SK-N-SH (cell line): ENCODE measurements around the gene SH3PXD2A. TPM values are rescaled to one million over a fixed set of nuclear protein-coding genes. Genes with fewer than 3 reads are reported as not detected.

Experiments used
- CTCF ChIA-PET: fragments of 300-600, 350-600 bp; formaldehyde crosslinking; extraction: SDS; loops from one replicate; lab custom pipeline; 2021; lab: Yijun Ruan, JAX
- POLR2A ChIA-PET: fragments of 350-600 bp; sonication (Branson Sonifier 250); formaldehyde crosslinking; extraction: SDS; loops from one replicate; lab custom pipeline; 2020; ENCODE audit warnings: antibody characterized with exemption, inconsistent platforms; lab: Yijun Ruan, JAX
- DNase-seq: peaks from one replicate; pipeline ENCODE4 v3.0.0; 2012
- H2AFZ ChIP-seq: fragments of 200-600 bp; sonication (generic); 2 replicates; pipeline ENCODE4 v1.8.1; 2016; ENCODE audit warnings: antibody characterized with exemption, mild to moderate bottlenecking, low read depth
- H3F3A ChIP-seq: fragments of 200-600 bp; sonication (generic); replicated peaks from 2 replicates; pipeline ENCODE3; 2016; ENCODE audit warnings: antibody characterized with exemption, mild to moderate bottlenecking; ENCODE audit not compliant: insufficient read depth
- H3K27ac ChIP-seq, 2 experiments: fragments of 200-500 bp in 1 of 2; fragments of 200-600 bp in 1 of 2; sonication (Bioruptor generic) in 1 of 2; sonication (generic), shearing (Covaris generic) in 1 of 2; 2 replicates each; pipeline versions ENCODE4 v1.5.1 to v1.6.1; 2014 to 2016; ENCODE audit warnings: low read depth in 2 of 2, inconsistent platforms in 1 of 2, low read length in 1 of 2, mild to moderate bottlenecking in 1 of 2, mixed read lengths in 1 of 2
- H3K27me3 ChIP-seq: fragments of 200-600 bp; sonication (generic), shearing (Covaris generic); 2 replicates; pipeline ENCODE4 v1.6.1; 2016; ENCODE audit warnings: mixed run types; ENCODE audit not compliant: insufficient read depth
- H3K36me3 ChIP-seq, 2 experiments: fragments of 200-500 bp in 1 of 2; fragments of 200-600 bp in 1 of 2; sonication (Bioruptor generic) in 1 of 2; sonication (generic) in 1 of 2; replicated peaks in 1 of 2; 2 replicates each; pipeline versions ENCODE3 to v1.5.1; 2014 to 2016; ENCODE audit warnings: low read length in 1 of 2, mild to moderate bottlenecking in 1 of 2; ENCODE audit not compliant: insufficient read depth in 2 of 2, control insufficient read depth in 1 of 2
- H3K4me1 ChIP-seq, 2 experiments: fragments of 200-500 bp in 1 of 2; fragments of 200-600 bp in 1 of 2; sonication (Bioruptor generic) in 1 of 2; sonication (generic), shearing (Covaris generic) in 1 of 2; 2 replicates each; pipeline versions ENCODE4 v1.5.1 to v1.6.1; 2014 to 2016; ENCODE audit warnings: low read depth in 1 of 2, low read length in 1 of 2, mixed run types in 1 of 2; ENCODE audit not compliant: insufficient read depth in 2 of 2, control insufficient read depth in 1 of 2
- H3K4me2 ChIP-seq: fragments of 200-600 bp; sonication (generic), shearing (Covaris generic); 2 replicates; pipeline ENCODE4 v1.6.1; 2017; ENCODE audit warnings: mixed run types
- H3K4me3 ChIP-seq, 2 experiments: fragments of 200-500 bp in 1 of 2; fragments of 200-600 bp in 1 of 2; sonication (Bioruptor generic) in 1 of 2; sonication (generic), shearing (Covaris generic) in 1 of 2; 2 replicates each; pipeline versions ENCODE4 v1.5.1 to v1.8.1; 2014 to 2016; ENCODE audit warnings: low read depth in 2 of 2, inconsistent platforms in 1 of 2, low read length in 1 of 2, mild to moderate bottlenecking in 1 of 2, mixed read lengths in 1 of 2, moderate library complexity in 1 of 2
- H3K79me2 ChIP-seq: fragments of 200-600 bp; sonication (generic); 2 replicates; pipeline ENCODE4 v1.8.1; 2017; ENCODE audit warnings: mild to moderate bottlenecking; ENCODE audit not compliant: insufficient read depth
- H3K9ac ChIP-seq: fragments of 200-600 bp; sonication (generic); 2 replicates; pipeline ENCODE4 v1.6.1; 2017; ENCODE audit warnings: mixed run types
- H3K9me2 ChIP-seq: fragments of 200-600 bp; sonication (generic); 2 replicates; pipeline ENCODE4 v1.6.1; 2017; ENCODE audit warnings: mixed run types
- H3K9me3 ChIP-seq: fragments of 200-600 bp; sonication (generic); 2 replicates; pipeline ENCODE4 v1.6.1; 2017; ENCODE audit warnings: mixed run types, mild to moderate bottlenecking, moderate library complexity
- H4K20me1 ChIP-seq: fragments of 200-600 bp; sonication (generic); 2 replicates; pipeline ENCODE4 v1.6.1; 2017; ENCODE audit warnings: mild to moderate bottlenecking, mixed run types; ENCODE audit not compliant: insufficient read depth
- CHD2 ChIP-seq: fragments of 150-350 bp; IDR thresholded peaks from 2 replicates; pipeline ENCODE4 v1.6.1; 2018; ENCODE audit warnings: low read length; ENCODE audit not compliant: partially characterized antibody
- CTCF ChIP-seq: fragments of 200-600 bp; sonication (generic); IDR thresholded peaks from 2 replicates; pipeline ENCODE4 v1.6.1; 2017; ENCODE audit warnings: antibody characterized with exemption, mild to moderate bottlenecking, moderate library complexity
- EP300 ChIP-seq, 2 experiments: IDR thresholded peaks; 2 replicates each; pipeline versions ENCODE4 v1.4.0 to v1.6.1; 2012; ENCODE audit warnings: borderline replicate concordance in 1 of 2, low read depth in 1 of 2, low read length in 1 of 2
- EZH2phosphoT487 ChIP-seq: fragments of 200-600 bp; sonication (generic); IDR thresholded peaks from 2 replicates; pipeline ENCODE4 v1.6.1; 2017; ENCODE audit warnings: low read depth, mixed run types, mild to moderate bottlenecking, antibody characterized with exemption, moderate library complexity, borderline replicate concordance
- FOSL2 ChIP-seq: IDR thresholded peaks from 2 replicates; pipeline ENCODE4 v1.4.0; 2012; ENCODE audit warnings: low read depth, mild to moderate bottlenecking, moderate library complexity, borderline replicate concordance
- FOXJ3 ChIP-seq: sonication (generic); formaldehyde crosslinking; IDR thresholded peaks from 2 replicates; pipeline ENCODE4 v1.5.1; 2020; ENCODE audit warnings: mild to moderate bottlenecking, missing genetic modification reagents
- FOXM1 ChIP-seq: IDR thresholded peaks from 2 replicates; pipeline ENCODE4 v1.4.0; 2012; ENCODE audit warnings: low read depth, mild to moderate bottlenecking
- JUND ChIP-seq: IDR thresholded peaks from 2 replicates; pipeline ENCODE4 v1.4.0; 2012
- MXI1 ChIP-seq: IDR thresholded peaks from 2 replicates; pipeline ENCODE4 v1.6.1; 2012; ENCODE audit warnings: mild to moderate bottlenecking, low read depth, low read length, improper control_type of control experiment
- NRF1 ChIP-seq: IDR thresholded peaks from 2 replicates; pipeline ENCODE4 v1.6.1; 2012; ENCODE audit warnings: low read depth, mild to moderate bottlenecking, low read length
- REST ChIP-seq: IDR thresholded peaks from 2 replicates; pipeline ENCODE4 v1.6.1; 2012; ENCODE audit warnings: mild to moderate bottlenecking, low read depth, low read length, moderate library complexity
- RFX5 ChIP-seq: IDR thresholded peaks from 2 replicates; pipeline ENCODE4 v1.6.1; 2012; ENCODE audit warnings: mild to moderate bottlenecking, improper control_type of control experiment, low read length
- SMC3 ChIP-seq: IDR thresholded peaks from 2 replicates; pipeline ENCODE4 v1.6.1; 2012; ENCODE audit warnings: low read depth, low read length, improper control_type of control experiment
- TAF1 ChIP-seq: IDR thresholded peaks from 2 replicates; pipeline ENCODE4 v1.6.1; 2012; ENCODE audit warnings: low read depth, mild to moderate bottlenecking, low read length, moderate library complexity, borderline replicate concordance
- TCF12 ChIP-seq: IDR thresholded peaks from 2 replicates; pipeline ENCODE4 v1.4.0; 2012
- YY1 ChIP-seq: IDR thresholded peaks from 2 replicates; pipeline ENCODE4 v1.4.0; 2012; ENCODE audit warnings: low read depth, mild to moderate bottlenecking
- ZBTB33 ChIP-seq: IDR thresholded peaks from 2 replicates; pipeline ENCODE4 v1.4.0; 2012; ENCODE audit warnings: low read depth, borderline replicate concordance
- WGBS: methylation state at CpG from one replicate; pipeline ENCODE4 v1.1.6; 2017; ENCODE audit warnings: low lambda C conversion rate; 5-methylcytosine and 5-hydroxymethylcytosine counted together
- polyA plus RNA-seq, 3 experiments: library from polyadenylated mRNA; depleted of rRNA; stranded (reverse); fragments of >200 nt; gene quantifications; 2 replicates each; pipeline ENCODE4 v1.2.3, GENCODE V29; 2012

Gene SH3PXD2A
- polyA plus RNA-seq, 1 of the 3 experiments (the other 2 are of a cell fraction), result 2.5 TPM

- Histone ChIP-seq H3K9me3 (no peaks in the 10 kb centered on the region), H3K79me2 (peaks cover 63% of the 10 kb centered on the region), H3K9ac (no peak overlapping the region), H3F3A (peaks cover 31% of the 10 kb centered on the region), H3K4me2 (no peak overlapping the region), H3K4me3 (no peak overlapping the region), H3K9me2 (no peaks in the 10 kb centered on the region), H3K27ac (no peak overlapping the region), H3K27me3 (no peaks in the 10 kb centered on the region), H3K4me1 (peaks cover 42 to 48% of the 10 kb centered on the region in 2 experiments), H4K20me1 (no peaks in the 10 kb centered on the region; the same call in 1 of the 2 replicates), H3K36me3 (no peaks in the 10 kb centered on the region), H2AFZ (no peak overlapping the region)
- CTCF ChIA-PET, result interaction anchor here (1.8 to 2.0 kb wide), 2 partner anchors 11 to 24 kb away, joined by 7 to 9 read pairs; no protein-coding TSS in a partner anchor
- POLR2A ChIA-PET, result interaction anchor here (1.0 to 1.9 kb wide), 2 partner anchors 12 to 27 kb away, joined by 4 read pairs; no protein-coding TSS in a partner anchor
- no peak for DNase-seq
- TF ChIP-seq MXI1 (no peak), FOSL2 (no peak), EZH2phosphoT487 (no peak), NRF1 (no peak), CTCF (no peak), REST (no peak), EP300 (IDR thresholded peaks at IDR 0.05; ENCODE audit: borderline replicate concordance in 1 of 2, low read depth in 1 of 2, low read length in 1 of 2) (no peak), TAF1 (no peak), FOXJ3 (CRISPR knock-in tag) (no peak), YY1 (no peak), JUND (no peak), TCF12 (no peak), RFX5 (no peak), FOXM1 (no peak), CHD2 (no peak), SMC3 (no peak), ZBTB33 (no peak)
- 84% methylated on average over 7 of the region's 7 CpGs for WGBS
These were observed 8.0 kb downstream of the SH3PXD2A start for GRCh38 chr10:103847346-103847745.
